K562 (cell line): ENCODE measurements around the gene LY6G6D. TPM values are rescaled to one million over a fixed set of nuclear protein-coding genes. Genes with fewer than 3 reads are reported as not detected.

Experiments
- C11orf30 ChIP-seq: fragments of 450-650 bp; IDR thresholded peaks from 2 replicates; pipeline ENCODE4 v1.6.1; 2016; ENCODE audit warnings: low read depth, mild to moderate bottlenecking
- CBFA2T3 ChIP-seq: fragments of 450-650 bp; IDR thresholded peaks from 2 replicates; pipeline ENCODE4 v1.6.1; 2017
- ELF4 ChIP-seq: fragments of 450-650 bp; formaldehyde crosslinking; IDR thresholded peaks from 2 replicates; pipeline ENCODE4 v1.4.0; 2022; ENCODE audit warnings: missing genetic modification characterization
- HDAC2 ChIP-seq: fragments of 450-650 bp; IDR thresholded peaks from 2 replicates; pipeline ENCODE4 v1.6.1; 2016; ENCODE audit warnings: mild to moderate bottlenecking
- ILF3 ChIP-seq: fragments of 450-650 bp; IDR thresholded peaks from 2 replicates; pipeline ENCODE4 v1.6.1; 2018; ENCODE audit warnings: antibody characterized with exemption, mild to moderate bottlenecking, moderate library complexity, borderline replicate concordance
- JUND ChIP-seq, 2 experiments: IDR thresholded peaks; 2 replicates in 1 of 2; 3 replicates in 1 of 2; pipeline ENCODE4 v1.6.1; 2011; ENCODE audit warnings: borderline replicate concordance in 2 of 2, low read depth in 2 of 2, low read length in 2 of 2, improper control_type of control experiment in 1 of 2, missing biosample characterization in 1 of 2, missing genetic modification characterization in 1 of 2, missing genetic modification reagents in 1 of 2
- LEF1 ChIP-seq: fragments of 450-650 bp; IDR thresholded peaks from 2 replicates; pipeline ENCODE4 v1.6.1; 2016; ENCODE audit warnings: mild to moderate bottlenecking
- MEIS2 ChIP-seq: fragments of 450-650 bp; IDR thresholded peaks from 2 replicates; pipeline ENCODE4 v1.6.1; 2014; ENCODE audit warnings: mild to moderate bottlenecking; ENCODE audit not compliant: partially characterized antibody
- NCOA2 ChIP-seq, 2 experiments: fragments of 450-650 bp; IDR thresholded peaks; 2 replicates each; pipeline ENCODE4 v1.6.1; 2018; ENCODE audit warnings: mild to moderate bottlenecking in 2 of 2, moderate library complexity in 1 of 2; ENCODE audit not compliant: partially characterized antibody in 2 of 2
- SETDB1 ChIP-seq: IDR thresholded peaks from one replicate; pipeline ENCODE4 v1.6.1; 2012; ENCODE audit warnings: low read length, control low read depth, inconsistent platforms
- SRSF3 ChIP-seq: fragments of 200-400 bp; formaldehyde crosslinking; IDR thresholded peaks from 2 replicates; pipeline ENCODE4 v1.6.1; 2016; ENCODE audit warnings: mild to moderate bottlenecking, low read length, moderate library complexity; ENCODE audit not compliant: insufficient read depth
- STAG1 ChIP-seq: sonication (generic); formaldehyde crosslinking; IDR thresholded peaks from 2 replicates; pipeline ENCODE4 v1.5.0; 2020; ENCODE audit warnings: missing genetic modification reagents, borderline replicate concordance
- TARDBP ChIP-seq: fragments of 450-650 bp; IDR thresholded peaks from 2 replicates; pipeline ENCODE4 v1.6.1; 2016
- ZBTB17 ChIP-seq: fragments of 450-650 bp; formaldehyde crosslinking; IDR thresholded peaks from 2 replicates; pipeline ENCODE4 v1.4.0; 2020; ENCODE audit warnings: mild to moderate bottlenecking
- ZC3H11A ChIP-seq: IDR thresholded peaks from 2 replicates; pipeline ENCODE4 v1.6.1; 2012; ENCODE audit warnings: low read depth, low read length, improper control_type of control experiment
- ZEB2 ChIP-seq: fragments of 450-650 bp; IDR thresholded peaks from 2 replicates; pipeline ENCODE4 v1.6.1; 2016
- ZNF274 ChIP-seq: IDR thresholded peaks from 2 replicates; pipeline ENCODE4 v1.6.1; 2011; ENCODE audit warnings: low read depth, mild to moderate bottlenecking, low read length, moderate library complexity, borderline replicate concordance
- ZNF316 ChIP-seq: fragments of 450-650 bp; IDR thresholded peaks from 2 replicates; pipeline ENCODE4 v1.6.1; 2016
- ZZZ3 ChIP-seq: fragments of 450-650 bp; IDR thresholded peaks from 2 replicates; pipeline ENCODE4 v1.6.1; 2016; ENCODE audit warnings: antibody characterized with exemption, mild to moderate bottlenecking, moderate library complexity
- polyA plus RNA-seq, 8 experiments: library from polyadenylated mRNA; depleted of rRNA in 4 of 8; stranded (reverse) in 5 of 8; unstranded in 3 of 8; fragments of >200 nt; fragmentation: Nextera tagmentation in 2 of 8; fragmentation: Illumina TruSeq in 1 of 8; extraction: Ambion mirVana in 2 of 8; extraction: Trizol in 1 of 8; gene quantifications; 2 replicates each; pipeline versions ENCODE4 v1.2.1 to v1.2.3, GENCODE V29; 2011 to 2014; ENCODE audit warnings: inconsistent platforms in 1 of 8, missing spikeins in 1 of 8
- total RNA-seq, 7 experiments: library from RNA; depleted of rRNA in 6 of 7; stranded (reverse); fragments of >200 nt in 6 of 7; fragmentation: Illumina TruSeq in 2 of 7; extraction: Trizol in 2 of 7; gene quantifications; 2 replicates each; pipeline versions ENCODE4 v1.2.1 to v1.2.3, GENCODE V29; 2011 to 2021; ENCODE audit warnings: low replicate concordance in 1 of 7
- TF ChIP-seq, protein P1 (sequence below): fragments of 450-650 bp; conservative IDR thresholded peaks from 2 replicates; pipeline ENCODE4 v1.6.1; 2016; ENCODE audit warnings: missing genetic modification characterization, low read depth, mild to moderate bottlenecking, control low read depth, missing compliant biosample characterization
- TF ChIP-seq, protein P2 (sequence below): fragments of 450-650 bp; formaldehyde crosslinking; IDR thresholded peaks from 2 replicates; pipeline ENCODE4 v1.4.0; 2020; ENCODE audit warnings: mild to moderate bottlenecking, moderate library complexity
- TF ChIP-seq, protein P3 (sequence below): sonication (generic); formaldehyde crosslinking; IDR thresholded peaks from 2 replicates; pipeline ENCODE4 v1.8.1; 2023; ENCODE audit warnings: mild to moderate bottlenecking, missing genetic modification reagents
- TF ChIP-seq, protein P4 (sequence below): fragments of 250-450 bp; sonication (Bioruptor Pico); IDR thresholded peaks from 2 replicates; pipeline ENCODE4 v1.8.0; 2021; ENCODE audit warnings: moderate library complexity, mild to moderate bottlenecking, inconsistent platforms
- TF ChIP-seq, protein P5 (sequence below): IDR thresholded peaks from 2 replicates; pipeline ENCODE4 v1.6.1; 2011; ENCODE audit not compliant: insufficient read length; ENCODE audit errors: extremely low read depth

Gene LY6G6D
- total and polyA plus RNA-seq, 9 of the 15 experiments (the other 6 are each of a cell fraction or from before 2014, with no cell fraction given), result 0.30 to 0.38 TPM; not detected in 7

DNA sequence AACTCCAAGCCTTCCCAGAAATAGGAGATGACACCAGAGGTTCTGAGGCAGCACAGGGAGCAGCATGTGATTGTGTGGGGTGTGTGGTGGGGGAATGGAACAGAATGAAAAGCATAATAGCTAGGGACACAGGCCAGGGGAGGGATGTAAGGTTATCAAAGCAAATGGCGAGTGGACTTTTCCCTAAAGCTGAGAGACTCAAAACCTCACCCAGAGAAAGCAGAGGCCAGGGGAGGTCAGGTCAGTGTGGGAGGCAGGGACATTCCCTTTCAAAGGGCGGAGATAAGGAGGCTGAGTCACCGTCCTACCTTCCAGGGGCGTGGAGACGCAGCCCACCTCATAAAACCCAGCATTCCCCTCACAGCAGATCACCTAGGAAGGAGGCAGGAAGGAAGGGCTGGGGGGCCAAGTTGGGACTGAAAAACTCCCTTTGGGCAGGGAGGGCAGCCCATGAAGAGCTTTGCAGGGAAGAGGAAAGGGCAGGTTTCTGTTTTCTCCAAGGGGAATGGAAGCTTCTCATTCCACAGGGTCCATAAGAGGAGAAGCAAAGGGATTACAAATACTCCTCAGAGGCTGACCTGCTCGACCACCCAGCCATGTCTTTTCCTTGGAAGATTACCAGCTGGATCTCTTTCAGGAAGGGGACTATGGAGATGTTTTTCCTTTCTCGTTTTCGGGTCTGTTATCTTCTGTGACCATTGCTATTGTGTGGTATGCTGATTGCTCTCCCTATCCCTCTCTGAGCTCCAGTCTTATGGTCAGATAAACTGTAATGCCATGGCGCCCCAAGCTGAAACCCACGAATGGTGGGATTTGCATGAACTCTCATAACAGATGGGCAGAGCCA is 24.7 kb upstream of the LY6G6D start (continued):
- peak; percentile 100 for TF ChIP-seq JUND (IDR thresholded peaks at IDR 0.05; ENCODE audit: borderline replicate concordance, low read depth, low read length)
- peak; percentile 99; the same call in 2 of the 3 replicates for TF ChIP-seq JUND (tag; IDR thresholded peaks at IDR 0.05; ENCODE audit: borderline replicate concordance, low read depth, low read length)
- TF ChIP-seq ZZZ3, result no peak
- TF ChIP-seq ZC3H11A, result no peak
- TF ChIP-seq, protein P1, sequence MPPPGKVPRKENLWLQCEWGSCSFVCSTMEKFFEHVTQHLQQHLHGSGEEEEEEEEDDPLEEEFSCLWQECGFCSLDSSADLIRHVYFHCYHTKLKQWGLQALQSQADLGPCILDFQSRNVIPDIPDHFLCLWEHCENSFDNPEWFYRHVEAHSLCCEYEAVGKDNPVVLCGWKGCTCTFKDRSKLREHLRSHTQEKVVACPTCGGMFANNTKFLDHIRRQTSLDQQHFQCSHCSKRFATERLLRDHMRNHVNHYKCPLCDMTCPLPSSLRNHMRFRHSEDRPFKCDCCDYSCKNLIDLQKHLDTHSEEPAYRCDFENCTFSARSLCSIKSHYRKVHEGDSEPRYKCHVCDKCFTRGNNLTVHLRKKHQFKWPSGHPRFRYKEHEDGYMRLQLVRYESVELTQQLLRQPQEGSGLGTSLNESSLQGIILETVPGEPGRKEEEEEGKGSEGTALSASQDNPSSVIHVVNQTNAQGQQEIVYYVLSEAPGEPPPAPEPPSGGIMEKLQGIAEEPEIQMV (tag), result no peak
- TF ChIP-seq, protein P2, sequence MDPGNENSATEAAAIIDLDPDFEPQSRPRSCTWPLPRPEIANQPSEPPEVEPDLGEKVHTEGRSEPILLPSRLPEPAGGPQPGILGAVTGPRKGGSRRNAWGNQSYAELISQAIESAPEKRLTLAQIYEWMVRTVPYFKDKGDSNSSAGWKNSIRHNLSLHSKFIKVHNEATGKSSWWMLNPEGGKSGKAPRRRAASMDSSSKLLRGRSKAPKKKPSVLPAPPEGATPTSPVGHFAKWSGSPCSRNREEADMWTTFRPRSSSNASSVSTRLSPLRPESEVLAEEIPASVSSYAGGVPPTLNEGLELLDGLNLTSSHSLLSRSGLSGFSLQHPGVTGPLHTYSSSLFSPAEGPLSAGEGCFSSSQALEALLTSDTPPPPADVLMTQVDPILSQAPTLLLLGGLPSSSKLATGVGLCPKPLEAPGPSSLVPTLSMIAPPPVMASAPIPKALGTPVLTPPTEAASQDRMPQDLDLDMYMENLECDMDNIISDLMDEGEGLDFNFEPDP, result no peak; the same call in 1 of the 2 replicates
- TF ChIP-seq, protein P3, sequence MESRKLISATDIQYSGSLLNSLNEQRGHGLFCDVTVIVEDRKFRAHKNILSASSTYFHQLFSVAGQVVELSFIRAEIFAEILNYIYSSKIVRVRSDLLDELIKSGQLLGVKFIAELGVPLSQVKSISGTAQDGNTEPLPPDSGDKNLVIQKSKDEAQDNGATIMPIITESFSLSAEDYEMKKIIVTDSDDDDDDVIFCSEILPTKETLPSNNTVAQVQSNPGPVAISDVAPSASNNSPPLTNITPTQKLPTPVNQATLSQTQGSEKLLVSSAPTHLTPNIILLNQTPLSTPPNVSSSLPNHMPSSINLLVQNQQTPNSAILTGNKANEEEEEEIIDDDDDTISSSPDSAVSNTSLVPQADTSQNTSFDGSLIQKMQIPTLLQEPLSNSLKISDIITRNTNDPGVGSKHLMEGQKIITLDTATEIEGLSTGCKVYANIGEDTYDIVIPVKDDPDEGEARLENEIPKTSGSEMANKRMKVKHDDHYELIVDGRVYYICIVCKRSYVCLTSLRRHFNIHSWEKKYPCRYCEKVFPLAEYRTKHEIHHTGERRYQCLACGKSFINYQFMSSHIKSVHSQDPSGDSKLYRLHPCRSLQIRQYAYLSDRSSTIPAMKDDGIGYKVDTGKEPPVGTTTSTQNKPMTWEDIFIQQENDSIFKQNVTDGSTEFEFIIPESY (CRISPR knock-in tag), result peak; percentile 87; the same call in 1 of the 2 replicates
- peak; percentile 89 for TF ChIP-seq ELF4
- TF ChIP-seq CBFA2T3, result peak; percentile 96
- TF ChIP-seq HDAC2, result peak; percentile 95
- no peak for TF ChIP-seq STAG1 (CRISPR knock-in tag)
- peak; percentile 95 for TF ChIP-seq LEF1
- no peak for TF ChIP-seq SETDB1
- TF ChIP-seq MEIS2, result peak; percentile 3
- TF ChIP-seq ZNF274, result no peak
- TF ChIP-seq, protein P4, sequence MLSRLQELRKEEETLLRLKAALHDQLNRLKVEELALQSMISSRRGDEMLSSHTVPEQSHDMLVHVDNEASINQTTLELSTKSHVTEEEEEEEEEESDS, result no peak
- TF ChIP-seq ZEB2, result peak; percentile 99
- peak; percentile 85 for TF ChIP-seq ZNF316
- TF ChIP-seq NCOA2 (IDR thresholded peaks at IDR 0.05; ENCODE audit: partially characterized antibody in 2 of 2), result no peak
- TF ChIP-seq, protein P5, sequence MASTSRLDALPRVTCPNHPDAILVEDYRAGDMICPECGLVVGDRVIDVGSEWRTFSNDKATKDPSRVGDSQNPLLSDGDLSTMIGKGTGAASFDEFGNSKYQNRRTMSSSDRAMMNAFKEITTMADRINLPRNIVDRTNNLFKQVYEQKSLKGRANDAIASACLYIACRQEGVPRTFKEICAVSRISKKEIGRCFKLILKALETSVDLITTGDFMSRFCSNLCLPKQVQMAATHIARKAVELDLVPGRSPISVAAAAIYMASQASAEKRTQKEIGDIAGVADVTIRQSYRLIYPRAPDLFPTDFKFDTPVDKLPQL, result no peak
- TF ChIP-seq ILF3, result no peak
- TF ChIP-seq ZBTB17 (CRISPR knock-in tag), result peak; percentile 71; the same call in 1 of the 2 replicates
- peak; percentile 87 for TF ChIP-seq C11orf30
- peak; percentile 54; the same call in 1 of the 2 replicates for TF ChIP-seq TARDBP
- no peak for TF ChIP-seq SRSF3
